Thymus (tissue), 11 donors: ENCODE data around the gene CELSR1. TPM values are rescaled to one million over a fixed set of nuclear protein-coding genes. Genes with fewer than 3 reads are reported as not detected.

Experiments used
- DNase-seq, 9 donors: peaks; one replicate each; pipeline ENCODE4 v3.0.0-alpha.2; 2013; ENCODE audit warnings: low spot score in 9 of 9, low read depth in 6 of 9, missing footprints in 1 of 9
- H3K27ac ChIP-seq, 2 donors: one replicate each; pipeline ENCODE4 v1.5.1; 2013; ENCODE audit warnings: control low read depth in 1 of 2, low read depth in 1 of 2, low read length in 1 of 2, mild to moderate bottlenecking in 1 of 2, moderate library complexity in 1 of 2
- H3K27me3 ChIP-seq, 2 donors: one replicate each; pipeline ENCODE4 v1.5.1; 2013; ENCODE audit warnings: low read length in 1 of 2; ENCODE audit not compliant: control insufficient read depth in 2 of 2, insufficient read depth in 1 of 2
- H3K36me3 ChIP-seq, 2 donors: one replicate each; pipeline ENCODE4 v1.5.1; 2013; ENCODE audit warnings: low read length in 1 of 2, mild to moderate bottlenecking in 1 of 2, moderate library complexity in 1 of 2; ENCODE audit not compliant: control insufficient read depth in 2 of 2, insufficient read depth in 2 of 2
- H3K4me1 ChIP-seq, 2 donors: one replicate each; pipeline ENCODE4 v1.5.1; 2013; ENCODE audit warnings: low read length in 2 of 2; ENCODE audit not compliant: control insufficient read depth in 2 of 2, insufficient read depth in 2 of 2
- H3K4me3 ChIP-seq, 2 donors: one replicate each; pipeline ENCODE4 v1.5.1; 2013; ENCODE audit warnings: low read length in 2 of 2, control low read depth in 1 of 2, mild to moderate bottlenecking in 1 of 2
- H3K9me3 ChIP-seq, 2 donors: one replicate each; pipeline ENCODE4 v1.5.1; 2013; ENCODE audit warnings: low read length in 1 of 2, mild to moderate bottlenecking in 1 of 2; ENCODE audit not compliant: control insufficient read depth in 2 of 2, insufficient read depth in 1 of 2
- WGBS: extraction: QIAGEN DNeasy Blood & Tissue Kit; methylation state at CpG from one replicate; pipeline ENCODE4 v1.1.7; 2013; 5-methylcytosine and 5-hydroxymethylcytosine counted together
- polyA plus RNA-seq: library from polyadenylated mRNA; stranded (reverse); fragments of 200-250 nt; gene quantifications from one replicate; pipeline ENCODE4 v1.2.3, GENCODE V29; 2013
- total RNA-seq: library from RNA; stranded (reverse); fragments of 120-200 nt; gene quantifications from one replicate; pipeline ENCODE4 v1.2.4, GENCODE V29; 2013
- donor health status: healthy.

CELSR1 gene
- total and polyA plus RNA-seq, 2 donors, result 3.7 to 9.4 TPM

DNA sequence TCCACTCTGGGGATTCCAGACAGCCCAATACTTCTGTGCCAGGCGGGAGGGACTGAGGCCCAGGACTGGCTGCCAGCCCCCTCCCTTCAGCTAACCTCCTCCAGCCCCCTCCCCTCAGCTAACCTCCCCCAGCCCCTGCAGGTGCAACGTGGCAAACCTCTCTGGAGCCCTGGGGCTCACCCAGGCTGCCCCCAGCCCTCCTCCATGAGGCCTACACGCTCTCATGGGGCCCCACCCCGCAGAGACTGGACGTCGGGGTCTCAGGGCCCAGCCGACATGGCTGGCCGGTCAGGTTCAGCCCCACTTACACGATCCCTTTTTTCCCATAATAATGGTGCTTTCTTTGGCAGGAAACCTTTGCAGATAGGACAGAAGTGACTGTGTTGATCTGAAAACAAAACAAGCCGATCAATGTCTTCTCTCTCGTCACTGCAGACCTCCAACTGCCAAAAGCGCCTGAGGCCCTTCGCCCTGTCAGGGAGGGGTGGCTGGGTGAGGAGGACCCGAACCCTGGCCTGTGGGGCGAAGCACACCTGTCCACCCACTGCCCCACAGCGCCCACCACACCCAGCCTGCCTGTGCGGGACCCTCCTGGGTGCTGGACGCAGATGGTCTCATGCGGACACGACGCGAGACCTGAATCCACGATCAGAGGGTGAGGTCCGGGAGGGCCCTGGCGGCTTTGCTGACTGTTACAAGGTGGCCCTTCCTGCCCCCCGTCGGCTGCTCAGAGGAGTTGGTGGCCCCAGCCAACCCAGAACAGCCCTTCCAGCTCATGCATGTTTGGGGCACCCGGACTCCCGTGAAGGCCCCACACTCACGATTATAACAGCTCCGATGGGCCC lies 168.3 kb downstream of the CELSR1 start:
- WGBS, result 94% methylated on average over 31 of the region's 31 CpGs
- no peak for DNase-seq
- no peaks in the 10 kb centered on the region for H3K36me3 ChIP-seq
- H3K27me3 ChIP-seq, result peaks cover 6 to 51% of the 10 kb centered on the region in 2 donors
- H3K4me3 ChIP-seq, result no peak overlapping the region
- H3K9me3 ChIP-seq, result no peaks in the 10 kb centered on the region
- peaks cover 0 to 7% of the 10 kb centered on the region in 2 donors for H3K4me1 ChIP-seq
- H3K27ac ChIP-seq, result no peak overlapping the region

DNA sequence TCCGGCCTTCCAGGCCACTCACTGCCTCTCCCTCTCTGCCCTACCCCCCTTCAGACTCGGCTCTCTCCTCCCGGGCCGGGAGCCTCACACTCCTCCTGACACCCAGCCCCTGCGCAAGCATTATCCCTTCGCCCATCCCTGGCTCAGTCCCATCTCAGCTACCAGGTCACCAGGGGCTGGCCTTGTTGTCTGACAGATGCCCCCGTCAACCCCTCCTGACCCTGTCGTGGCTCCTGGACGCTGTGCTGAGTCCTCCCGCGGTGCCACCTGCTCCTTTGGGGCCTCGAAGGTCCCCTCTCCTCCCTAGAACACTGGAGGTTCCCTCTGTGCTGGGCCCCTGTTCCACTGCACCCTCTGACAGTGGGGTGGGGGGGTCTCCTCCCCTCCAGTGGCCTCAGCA lies 169.0 kb downstream of the CELSR1 start:
- Histone ChIP-seq H3K27me3 (peaks cover 2 to 45% of the 10 kb centered on the region in 2 donors), H3K36me3 (no peaks in the 10 kb centered on the region), H3K27ac (no peak overlapping the region), H3K4me3 (no peak overlapping the region), H3K4me1 (peaks cover 0 to 2% of the 10 kb centered on the region in 2 donors), H3K9me3 (no peaks in the 10 kb centered on the region)
- WGBS, result 93% methylated on average over 12 of the region's 12 CpGs
- no peak for DNase-seq

GRCh38 chr22:46367707-46368191 lies 169.7 kb downstream of the CELSR1 start:
- H3K36me3 ChIP-seq, result no peaks in the 10 kb centered on the region
- 45% methylated on average over 19 of the region's 19 CpGs for WGBS
- H3K4me3 ChIP-seq, result no peak overlapping the region
- H3K27ac ChIP-seq, result no peak overlapping the region
- H3K27me3 ChIP-seq, result peaks cover 0 to 46% of the 10 kb centered on the region in 2 donors
- H3K4me1 ChIP-seq, result no peaks in the 10 kb centered on the region
- no peaks in the 10 kb centered on the region for H3K9me3 ChIP-seq
- peak in 7 of 9 donors; percentile 25 to 81 (median 63) for DNase-seq

DNA sequence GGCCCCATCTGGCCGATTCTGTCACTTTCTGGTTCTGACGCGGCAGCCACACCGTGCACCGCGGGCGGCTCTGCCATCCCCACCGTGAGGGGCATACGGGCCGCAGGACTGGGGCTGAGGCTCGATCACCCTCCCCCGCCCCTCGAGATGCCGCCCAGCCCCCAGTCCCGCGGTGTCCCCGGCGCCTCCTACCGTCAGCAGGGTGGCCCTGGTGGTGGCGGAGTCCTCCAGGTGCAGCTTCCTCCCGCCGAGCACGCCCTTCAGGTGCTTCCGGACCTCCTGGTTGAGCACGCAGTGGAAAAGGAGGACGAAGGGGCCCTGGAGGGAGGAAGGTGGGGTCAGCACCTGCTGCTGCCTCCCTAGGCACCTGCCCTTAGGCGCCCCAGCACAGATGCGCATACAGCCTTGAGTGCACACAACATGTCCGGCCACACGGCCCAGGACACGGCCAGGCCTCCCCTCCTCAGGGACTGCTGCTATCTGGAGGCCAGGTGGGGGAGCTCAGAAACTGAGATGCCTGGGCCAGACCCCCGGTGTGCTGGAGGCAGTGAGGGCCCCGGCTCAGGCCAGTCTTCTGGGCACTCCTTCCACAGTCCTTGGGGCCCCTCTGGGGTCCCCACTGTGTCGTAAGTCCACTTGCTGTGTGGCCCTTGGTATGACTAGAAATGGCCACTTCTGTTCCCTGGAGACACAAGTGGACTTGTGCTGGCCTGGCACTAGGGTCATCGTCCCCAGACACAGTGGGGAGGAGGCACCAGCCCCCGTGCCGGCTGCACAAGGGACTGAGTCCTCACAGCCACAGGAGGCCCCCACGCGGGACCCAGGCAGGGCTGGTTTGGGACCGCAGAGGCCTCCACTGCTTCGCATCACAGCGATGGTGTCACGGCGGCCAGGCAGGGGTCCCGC lies 170.4 kb downstream of the CELSR1 start:
- Histone ChIP-seq H3K9me3 (no peaks in the 10 kb centered on the region), H3K27me3 (peaks cover 0 to 48% of the 10 kb centered on the region in 2 donors), H3K27ac (no peak overlapping the region), H3K4me3 (no peak overlapping the region), H3K36me3 (no peaks in the 10 kb centered on the region), H3K4me1 (no peaks in the 10 kb centered on the region)
- WGBS, result 75% methylated on average over 45 of the region's 45 CpGs
- DNase-seq, result no peak

- no peak for DNase-seq
- Histone ChIP-seq H3K4me1 (no peaks in the 10 kb centered on the region), H3K9me3 (no peaks in the 10 kb centered on the region), H3K27ac (no peak overlapping the region), H3K36me3 (no peaks in the 10 kb centered on the region), H3K4me3 (no peak overlapping the region), H3K27me3 (peaks cover 0 to 49% of the 10 kb centered on the region in 2 donors)
- 94% methylated on average over 19 of the region's 19 CpGs for WGBS
These were observed 171.1 kb downstream of the CELSR1 start for GRCh38 chr22:46366327-46366731.

DNA sequence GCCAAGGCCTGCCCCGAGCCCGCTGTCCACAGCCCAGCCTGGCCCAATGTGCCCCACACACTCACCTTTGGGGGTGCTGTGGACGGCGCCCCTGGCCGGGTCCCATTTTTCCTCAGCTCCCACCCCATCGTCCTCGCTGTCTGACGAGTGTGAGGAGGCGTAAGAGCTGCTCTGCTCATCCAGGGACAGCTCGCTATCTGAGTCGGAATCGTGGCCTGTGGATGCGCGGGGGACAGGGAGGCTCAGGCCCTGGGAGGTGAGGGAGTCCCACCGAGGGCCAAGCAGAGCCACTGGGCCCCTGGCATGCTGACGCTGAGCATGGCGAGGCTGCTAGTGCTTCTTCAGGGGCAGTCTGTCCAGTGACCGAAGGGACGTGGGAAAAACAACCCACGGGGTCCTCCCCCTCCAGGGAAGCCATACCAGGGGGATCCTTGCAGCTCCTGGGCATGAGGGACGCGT lies 172.2 kb downstream of the CELSR1 start:
- Histone ChIP-seq H3K9me3 (no peaks in the 10 kb centered on the region), H3K4me1 (no peaks in the 10 kb centered on the region), H3K4me3 (no peak overlapping the region), H3K27ac (no peak overlapping the region), H3K27me3 (peaks cover 0 to 44% of the 10 kb centered on the region in 2 donors), H3K36me3 (no peaks in the 10 kb centered on the region)
- DNase-seq, result no peak
- WGBS, result 96% methylated on average over 22 of the region's 22 CpGs

DNA sequence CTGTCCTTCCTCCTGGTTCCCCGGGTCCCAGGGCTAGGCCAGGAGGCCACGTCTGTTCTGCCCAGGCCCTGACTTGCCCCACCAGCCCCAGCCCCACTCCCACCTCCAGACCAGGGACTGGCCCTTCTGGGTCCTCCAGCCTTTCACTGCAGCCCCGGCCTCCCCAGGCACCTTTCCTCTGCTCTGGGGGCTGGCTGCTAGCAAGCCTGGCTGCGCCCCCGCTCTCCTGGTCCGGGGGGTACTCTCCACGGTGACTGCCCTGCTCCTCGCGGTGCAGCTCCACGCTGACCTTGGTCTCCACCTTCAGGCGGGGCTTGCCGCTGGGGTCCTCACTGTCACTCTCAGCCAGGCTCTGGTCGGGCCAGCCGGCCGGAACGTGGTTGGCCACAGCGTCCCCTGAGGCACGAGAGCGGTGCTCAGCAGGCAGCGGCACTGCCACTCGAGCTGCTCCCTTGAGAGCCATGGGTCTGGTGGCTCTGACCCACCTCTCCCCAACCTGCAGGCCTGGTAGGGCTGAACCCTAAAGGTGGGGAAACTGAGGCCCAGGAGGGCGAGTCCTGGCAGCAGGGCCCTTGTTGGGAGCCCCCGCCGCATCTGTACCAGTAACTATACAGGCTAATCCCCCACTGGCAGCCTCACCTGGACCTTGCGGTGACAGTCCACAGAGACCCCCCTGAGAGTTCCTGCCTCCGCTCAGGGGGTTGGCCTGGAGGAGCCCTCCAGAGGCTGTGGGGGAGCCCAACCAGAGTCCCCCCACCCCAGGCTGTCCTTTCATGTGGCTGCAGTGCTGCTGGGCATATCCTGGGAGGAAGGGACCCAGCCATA lies 172.9 kb downstream of the CELSR1 start:
- Histone ChIP-seq H3K27ac (no peak overlapping the region), H3K9me3 (peaks cover 0 to 1% of the 10 kb centered on the region in 2 donors), H3K36me3 (no peaks in the 10 kb centered on the region), H3K4me3 (no peak overlapping the region), H3K4me1 (no peaks in the 10 kb centered on the region), H3K27me3 (peaks cover 0 to 40% of the 10 kb centered on the region in 2 donors)
- DNase-seq, result no peak
- 96% methylated on average over 26 of the region's 26 CpGs for WGBS

DNA sequence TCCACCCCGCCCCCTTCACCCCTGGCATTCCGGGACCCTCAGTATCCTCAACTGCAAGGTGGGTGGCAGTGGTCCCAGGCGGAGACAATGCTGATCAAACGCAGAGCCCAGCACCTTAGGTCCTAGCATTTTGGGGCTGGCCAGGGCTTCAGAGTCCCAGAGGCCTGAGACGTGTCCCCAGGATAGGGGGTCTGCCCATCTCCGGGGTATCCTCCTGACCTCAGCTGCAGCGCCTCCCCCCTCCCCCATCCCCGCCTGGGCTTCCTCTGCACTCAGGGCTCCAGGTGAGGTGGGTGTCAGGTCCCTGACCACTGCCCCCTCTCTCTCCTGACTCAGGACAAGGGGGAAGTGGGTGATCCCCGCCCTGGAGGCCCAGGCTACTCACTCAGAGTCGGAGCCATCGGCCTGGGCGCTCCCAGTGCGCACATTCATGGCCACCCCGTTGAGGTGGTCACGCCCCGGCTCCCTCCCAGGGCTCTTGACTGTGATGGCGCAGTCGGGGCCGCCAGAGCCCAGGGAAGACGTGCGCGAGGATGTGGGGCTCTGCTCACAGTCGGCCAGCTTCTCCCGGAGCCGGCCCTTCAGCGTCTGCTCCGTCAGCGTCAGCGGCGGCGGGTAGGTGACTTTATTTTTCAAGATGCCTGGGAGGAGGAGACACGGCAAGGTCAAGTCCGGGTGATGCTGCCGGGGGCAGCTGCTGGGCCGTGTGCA lies 173.7 kb downstream of the CELSR1 start:
- Histone ChIP-seq H3K9me3 (peaks cover 0 to 1% of the 10 kb centered on the region in 2 donors), H3K4me1 (no peaks in the 10 kb centered on the region), H3K27me3 (peaks cover 0 to 39% of the 10 kb centered on the region in 2 donors), H3K36me3 (peaks cover 0 to 2% of the 10 kb centered on the region in 2 donors), H3K27ac (no peak overlapping the region), H3K4me3 (no peak overlapping the region)
- DNase-seq, result no peak
- WGBS, result 95% methylated on average over 35 of the region's 35 CpGs
